Mucosa of stomach (tissue), 1 donor: ENCODE data around the gene B3GALT5.

Experiments used
- H3K27me3 ChIP-seq: one replicate; pipeline ENCODE4 v1.7.0; 2013; ENCODE audit warnings: mild to moderate bottlenecking, low read length; ENCODE audit not compliant: control insufficient read depth, insufficient read depth
- H3K36me3 ChIP-seq: one replicate; pipeline ENCODE4 v1.7.0; 2013; ENCODE audit warnings: low read length; ENCODE audit not compliant: control insufficient read depth, insufficient read depth
- H3K4me1 ChIP-seq: one replicate; pipeline ENCODE4 v1.7.0; 2013; ENCODE audit warnings: mild to moderate bottlenecking, low read length; ENCODE audit not compliant: control insufficient read depth, insufficient read depth
- H3K4me3 ChIP-seq: one replicate; pipeline ENCODE4 v1.7.0; 2013; ENCODE audit warnings: low read length
- H3K9ac ChIP-seq: one replicate; pipeline ENCODE4 v1.7.0; 2013; ENCODE audit warnings: mild to moderate bottlenecking, low read length, moderate library complexity
- H3K9me3 ChIP-seq: one replicate; pipeline ENCODE4 v1.7.0; 2013; ENCODE audit warnings: mild to moderate bottlenecking, low read length, moderate library complexity; ENCODE audit not compliant: control insufficient read depth
- donor health status: Pancreatic carcinoma.

Gene B3GALT5

GRCh38 chr21:39587376-39587775 is 25.4 kb upstream of the B3GALT5 start:
- Histone ChIP-seq H3K4me1 (no peaks in the 10 kb centered on the region), H3K27me3 (no peaks in the 10 kb centered on the region), H3K4me3 (no peak overlapping the region), H3K9me3 (no peaks in the 10 kb centered on the region), H3K36me3 (no peaks in the 10 kb centered on the region), H3K9ac (no peak overlapping the region)

GRCh38 chr21:39588884-39589283 is 23.9 kb upstream of the B3GALT5 start:
- Histone ChIP-seq H3K9ac (no peak overlapping the region), H3K4me3 (no peak overlapping the region), H3K27me3 (no peaks in the 10 kb centered on the region), H3K9me3 (no peaks in the 10 kb centered on the region), H3K36me3 (no peaks in the 10 kb centered on the region), H3K4me1 (peaks cover 2% of the 10 kb centered on the region)

- Histone ChIP-seq H3K27me3 (no peaks in the 10 kb centered on the region), H3K4me1 (peaks cover 9% of the 10 kb centered on the region), H3K9me3 (no peaks in the 10 kb centered on the region), H3K9ac (no peak overlapping the region), H3K4me3 (no peak overlapping the region), H3K36me3 (no peaks in the 10 kb centered on the region)
Measured at GRCh38 chr21:39593522-39593921, 19.2 kb upstream of the B3GALT5 start.

GRCh38 chr21:39595465-39595864 is 17.3 kb upstream of the B3GALT5 start:
- H3K36me3 ChIP-seq, result no peaks in the 10 kb centered on the region
- H3K4me3 ChIP-seq, result no peak overlapping the region
- H3K4me1 ChIP-seq, result peaks cover 9% of the 10 kb centered on the region
- H3K27me3 ChIP-seq, result no peaks in the 10 kb centered on the region
- H3K9ac ChIP-seq, result no peak overlapping the region
- no peaks in the 10 kb centered on the region for H3K9me3 ChIP-seq

- no peaks in the 10 kb centered on the region for H3K9me3 ChIP-seq
- H3K9ac ChIP-seq, result no peak overlapping the region
- no peaks in the 10 kb centered on the region for H3K36me3 ChIP-seq
- peaks cover 9% of the 10 kb centered on the region for H3K4me1 ChIP-seq
- H3K4me3 ChIP-seq, result no peak overlapping the region
- H3K27me3 ChIP-seq, result no peaks in the 10 kb centered on the region
Measured at GRCh38 chr21:39597595-39597994, 15.1 kb upstream of the B3GALT5 start.

- H3K27me3 ChIP-seq, result no peaks in the 10 kb centered on the region
- no peak overlapping the region for H3K4me3 ChIP-seq
- H3K36me3 ChIP-seq, result no peaks in the 10 kb centered on the region
- peaks cover 2% of the 10 kb centered on the region for H3K4me1 ChIP-seq
- no peak overlapping the region for H3K9ac ChIP-seq
- H3K9me3 ChIP-seq, result no peaks in the 10 kb centered on the region
Measured at GRCh38 chr21:39599191-39599970, 13.4 kb upstream of the B3GALT5 start.

GRCh38 chr21:39601187-39601928 is 11.4 kb upstream of the B3GALT5 start:
- H3K36me3 ChIP-seq, result no peaks in the 10 kb centered on the region
- H3K9ac ChIP-seq, result no peak overlapping the region
- no peak overlapping the region for H3K4me3 ChIP-seq
- H3K27me3 ChIP-seq, result no peaks in the 10 kb centered on the region
- no peaks in the 10 kb centered on the region for H3K9me3 ChIP-seq
- H3K4me1 ChIP-seq, result no peaks in the 10 kb centered on the region

GRCh38 chr21:39602076-39602689 is 10.6 kb upstream of the B3GALT5 start:
- Histone ChIP-seq H3K36me3 (no peaks in the 10 kb centered on the region), H3K9ac (no peak overlapping the region), H3K4me1 (no peaks in the 10 kb centered on the region), H3K4me3 (no peak overlapping the region), H3K27me3 (no peaks in the 10 kb centered on the region), H3K9me3 (no peaks in the 10 kb centered on the region)

- no peaks in the 10 kb centered on the region for H3K27me3 ChIP-seq
- no peak overlapping the region for H3K9ac ChIP-seq
- H3K36me3 ChIP-seq, result no peaks in the 10 kb centered on the region
- H3K4me3 ChIP-seq, result no peak overlapping the region
- H3K4me1 ChIP-seq, result no peaks in the 10 kb centered on the region
- no peaks in the 10 kb centered on the region for H3K9me3 ChIP-seq
Measured at GRCh38 chr21:39602793-39603192, 9.9 kb upstream of the B3GALT5 start.

GRCh38 chr21:39604951-39605350 is 7.8 kb upstream of the B3GALT5 start:
- Histone ChIP-seq H3K36me3 (no peaks in the 10 kb centered on the region), H3K4me3 (no peak overlapping the region), H3K9ac (no peak overlapping the region), H3K27me3 (no peaks in the 10 kb centered on the region), H3K4me1 (peaks cover 6% of the 10 kb centered on the region), H3K9me3 (no peaks in the 10 kb centered on the region)

- Histone ChIP-seq H3K4me1 (peaks cover 42% of the 10 kb centered on the region), H3K9me3 (no peaks in the 10 kb centered on the region), H3K27me3 (peaks cover 15% of the 10 kb centered on the region), H3K4me3 (no peak overlapping the region), H3K9ac (no peak overlapping the region), H3K36me3 (no peaks in the 10 kb centered on the region)
Measured at GRCh38 chr21:39610703-39611102, 2.0 kb upstream of the B3GALT5 start.

GRCh38 chr21:39611551-39612190 is 1.1 kb upstream of the B3GALT5 start:
- Histone ChIP-seq H3K9me3 (no peaks in the 10 kb centered on the region), H3K4me1 (peaks cover 43% of the 10 kb centered on the region), H3K36me3 (no peaks in the 10 kb centered on the region), H3K9ac (no peak overlapping the region), H3K4me3 (no peak overlapping the region), H3K27me3 (peaks cover 15% of the 10 kb centered on the region)
